Choroid plexus epithelial cell (primary cell): ENCODE data around the gene RAD21L1.
A peak's percentile ranks its signal among the peaks of the same experiment; 100 is the strongest.

ENCODE experiments used
- DNase-seq: peaks from one replicate; pipeline ENCODE4 v3.0.0-alpha.2; 2010; ENCODE audit warnings: low read depth
- H3K4me3 ChIP-seq: 2 replicates; pipeline ENCODE4 v1.5.1; 2011; ENCODE audit warnings: low read depth, mild to moderate bottlenecking, control low read depth, low read length, moderate library complexity
- CTCF ChIP-seq: conservative IDR thresholded peaks from 2 replicates; pipeline ENCODE4 v1.5.1; 2011; ENCODE audit warnings: low read depth, mild to moderate bottlenecking, control low read depth, inconsistent platforms, low read length, moderate library complexity

Gene RAD21L1

GRCh38 chr20:1287306-1287705 lies 61.5 kb downstream of the RAD21L1 start:
- no peak overlapping the region for H3K4me3 ChIP-seq
- no peak for DNase-seq
- TF ChIP-seq CTCF = no peak

- H3K4me3 ChIP-seq = no peak overlapping the region
- TF ChIP-seq CTCF = no peak
- DNase-seq = no peak
These were observed 62.1 kb downstream of the RAD21L1 start for GRCh38 chr20:1287787-1288569.

GRCh38 chr20:1291191-1291741 lies 65.4 kb downstream of the RAD21L1 start:
- TF ChIP-seq CTCF = no peak
- peak; percentile 56 for DNase-seq
- H3K4me3 ChIP-seq = no peak overlapping the region

GRCh38 chr20:1292620-1293019 lies 66.8 kb downstream of the RAD21L1 start:
- TF ChIP-seq CTCF = no peak
- DNase-seq = no peak
- no peak overlapping the region for H3K4me3 ChIP-seq

- no peak overlapping the region for H3K4me3 ChIP-seq
- no peak for TF ChIP-seq CTCF
- no peak for DNase-seq
These were observed 68.0 kb downstream of the RAD21L1 start for GRCh38 chr20:1293641-1294379.

- no peak overlapping the region for H3K4me3 ChIP-seq
- TF ChIP-seq CTCF = no peak
- DNase-seq = no peak
These were observed 68.7 kb downstream of the RAD21L1 start for GRCh38 chr20:1294497-1294896.
